Cardiac muscle cell (in vitro differentiated cells and primary cell): Measurements from ENCODE around the gene COL5A1. TPM values are rescaled to one million over a fixed set of nuclear protein-coding genes. Genes with fewer than 3 reads are reported as not detected.

Experiments used
- DNase-seq, 2 donors: peaks; one replicate each; pipeline versions ENCODE4 v3.0.0 to v3.0.0-alpha.2; 2010 to 2017; ENCODE audit warnings: low read depth in 1 of 2, low spot score in 1 of 2
- H3K27ac ChIP-seq: fragments of 200-600 bp; sonication (generic); 2 replicates; pipeline ENCODE4 v1.5.1; 2016
- H3K27me3 ChIP-seq: fragments of 200-600 bp; sonication (generic); 2 replicates; pipeline ENCODE4 v1.6.0; 2016; ENCODE audit warnings: control low read depth
- H3K36me3 ChIP-seq: fragments of 200-600 bp; sonication (generic); 2 replicates; pipeline ENCODE4 v1.5.1; 2016; ENCODE audit warnings: control low read depth
- H3K4me1 ChIP-seq: fragments of 200-600 bp; sonication (generic); 2 replicates; pipeline ENCODE4 v1.8.1; 2017; ENCODE audit warnings: low read depth, mild to moderate bottlenecking, mixed run types
- H3K4me3 ChIP-seq: fragments of 200-600 bp; sonication (generic); 2 replicates; pipeline ENCODE4 v1.5.1; 2016; ENCODE audit warnings: mild to moderate bottlenecking
- H3K9me3 ChIP-seq: fragments of 200-600 bp; sonication (generic); 2 replicates; pipeline ENCODE4 v1.5.1; 2017; ENCODE audit warnings: low read depth, mild to moderate bottlenecking, control low read depth
- CTCF ChIP-seq: IDR thresholded peaks from 2 replicates; pipeline ENCODE4 v1.5.1; 2012; ENCODE audit warnings: low read depth, mild to moderate bottlenecking, low read length
- polyA plus RNA-seq: library from polyadenylated mRNA; unstranded; fragments of >200 nt; fragmentation: Nextera tagmentation; extraction: Ambion mirVana; gene quantifications from 2 replicates; pipeline ENCODE4 v1.2.1, GENCODE V29; 2016
- total RNA-seq: library from RNA; depleted of rRNA; stranded (reverse); fragments of >200 nt; gene quantifications from 2 replicates; pipeline ENCODE4 v1.2.3, GENCODE V29; 2016

Gene COL5A1
- total and polyA plus RNA-seq, 2 experiments from 2014 or later, result 34.5 to 129 TPM

DNA sequence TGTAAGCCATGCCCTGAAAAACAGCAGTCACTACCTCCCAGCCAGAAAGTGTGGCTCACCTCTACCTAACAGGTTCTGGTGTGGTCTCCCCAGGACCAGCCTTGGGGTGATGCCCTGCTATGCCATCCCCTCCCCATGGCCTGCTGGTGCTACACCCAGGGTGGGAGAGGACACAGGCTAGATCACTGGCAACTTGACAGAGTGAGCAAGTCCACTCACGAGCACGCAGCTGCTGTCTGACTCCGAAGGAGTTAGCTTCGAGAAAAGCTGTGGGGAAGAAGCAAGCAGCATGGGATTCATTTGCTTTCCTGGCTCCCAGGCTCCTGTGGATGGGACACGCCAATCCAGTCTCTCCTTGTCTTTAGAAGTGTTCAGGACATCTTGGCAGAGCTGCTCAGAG, 102.2 kb downstream of the COL5A1 start:
- H3K9me3 ChIP-seq, result no peaks in the 10 kb centered on the region
- peaks cover 10% of the 10 kb centered on the region for H3K36me3 ChIP-seq
- no peaks in the 10 kb centered on the region for H3K27me3 ChIP-seq
- no peak for DNase-seq
- no peaks in the 10 kb centered on the region for H3K4me1 ChIP-seq
- no peak overlapping the region for H3K27ac ChIP-seq
- no peak for TF ChIP-seq CTCF
- no peak overlapping the region for H3K4me3 ChIP-seq

- Histone ChIP-seq H3K27me3 (no peaks in the 10 kb centered on the region), H3K36me3 (peaks cover 10% of the 10 kb centered on the region), H3K27ac (no peak overlapping the region)
These were observed 103.0 kb downstream of the COL5A1 start for GRCh38 chr9:134744385-134745295.

DNA sequence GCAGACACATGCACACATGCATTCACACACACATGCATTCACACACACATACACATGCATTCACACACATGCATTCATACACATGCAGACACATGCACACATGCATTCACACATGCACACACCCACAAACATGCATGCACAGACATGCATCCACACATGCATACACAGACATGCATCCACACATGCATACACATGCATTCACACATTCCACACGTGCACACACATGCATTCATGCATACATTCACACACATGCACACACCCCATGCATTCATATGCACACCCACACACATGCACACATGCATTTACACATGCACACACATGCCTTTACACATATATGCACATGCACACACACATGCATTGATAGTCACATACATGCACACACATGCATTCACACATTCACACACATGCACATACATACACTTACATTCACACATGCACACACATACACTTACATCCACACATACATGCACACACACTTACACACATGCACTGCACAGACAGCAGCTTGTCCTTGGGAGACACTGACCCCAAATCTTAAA, 106.4 kb downstream of the COL5A1 start:
- no peak overlapping the region for H3K27ac ChIP-seq
- no peak for TF ChIP-seq CTCF
- peaks cover 10% of the 10 kb centered on the region for H3K36me3 ChIP-seq
- no peaks in the 10 kb centered on the region for H3K4me1 ChIP-seq
- H3K4me3 ChIP-seq, result no peak overlapping the region
- no peak for DNase-seq
- no peaks in the 10 kb centered on the region for H3K27me3 ChIP-seq
- no peaks in the 10 kb centered on the region for H3K9me3 ChIP-seq

More at GRCh38 chr9:134744385-134745295, 103.0 kb downstream of the COL5A1 start:
- H3K4me3 ChIP-seq, result no peak overlapping the region
- H3K9me3 ChIP-seq, result no peaks in the 10 kb centered on the region
- no peak for TF ChIP-seq CTCF
- H3K4me1 ChIP-seq, result no peaks in the 10 kb centered on the region
- no peak for DNase-seq

GRCh38 chr9:134748591-134748990, 107.0 kb downstream of the COL5A1 start:
- Histone ChIP-seq H3K4me3 (no peak overlapping the region), H3K27me3 (no peaks in the 10 kb centered on the region), H3K9me3 (no peaks in the 10 kb centered on the region), H3K4me1 (no peaks in the 10 kb centered on the region), H3K27ac (no peak overlapping the region), H3K36me3 (peaks cover 10% of the 10 kb centered on the region)
- no peak for TF ChIP-seq CTCF
- DNase-seq, result no peak

DNA sequence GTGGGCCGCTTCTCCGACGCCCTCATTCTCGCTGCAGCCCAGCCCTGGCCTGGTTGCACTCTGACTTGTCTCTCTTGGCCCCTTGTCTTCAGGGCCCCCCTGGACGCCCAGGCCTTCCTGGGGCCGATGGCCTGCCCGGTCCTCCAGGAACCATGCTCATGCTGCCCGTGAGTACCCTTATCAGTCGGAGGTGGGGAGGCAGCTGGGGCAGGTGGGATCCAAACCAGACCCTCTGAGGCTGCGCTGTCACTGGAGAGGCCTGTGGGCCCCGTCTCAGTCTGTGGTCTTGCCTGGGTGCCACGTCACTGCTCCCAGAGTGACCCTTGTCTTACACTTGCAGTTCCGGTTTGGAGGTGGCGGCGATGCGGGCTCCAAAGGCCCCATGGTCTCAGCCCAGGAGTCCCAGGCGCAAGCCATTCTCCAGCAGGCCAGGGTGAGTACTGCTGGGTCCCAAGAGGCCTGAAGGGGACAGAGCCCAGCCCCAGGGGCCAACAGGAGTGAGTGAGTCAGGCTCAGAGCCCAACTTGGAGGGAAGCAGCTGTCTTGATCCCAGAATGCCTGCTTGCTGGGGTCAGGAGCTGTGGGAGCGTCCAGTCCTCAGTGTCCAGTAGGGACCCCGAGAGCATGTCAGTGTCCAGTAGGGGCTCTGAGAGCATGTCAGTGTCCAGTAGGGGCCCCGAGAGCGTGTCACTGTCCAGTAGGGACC, 109.0 kb downstream of the COL5A1 start:
- no peak for DNase-seq
- no peaks in the 10 kb centered on the region for H3K9me3 ChIP-seq
- no peak overlapping the region for H3K4me3 ChIP-seq
- H3K27me3 ChIP-seq, result no peaks in the 10 kb centered on the region
- TF ChIP-seq CTCF, result no peak
- H3K36me3 ChIP-seq, result peaks cover 10% of the 10 kb centered on the region
- no peaks in the 10 kb centered on the region for H3K4me1 ChIP-seq
- no peak overlapping the region for H3K27ac ChIP-seq
